Measurements from ENCODE around the gene TMEM200B.

TMEM200B gene

DNA sequence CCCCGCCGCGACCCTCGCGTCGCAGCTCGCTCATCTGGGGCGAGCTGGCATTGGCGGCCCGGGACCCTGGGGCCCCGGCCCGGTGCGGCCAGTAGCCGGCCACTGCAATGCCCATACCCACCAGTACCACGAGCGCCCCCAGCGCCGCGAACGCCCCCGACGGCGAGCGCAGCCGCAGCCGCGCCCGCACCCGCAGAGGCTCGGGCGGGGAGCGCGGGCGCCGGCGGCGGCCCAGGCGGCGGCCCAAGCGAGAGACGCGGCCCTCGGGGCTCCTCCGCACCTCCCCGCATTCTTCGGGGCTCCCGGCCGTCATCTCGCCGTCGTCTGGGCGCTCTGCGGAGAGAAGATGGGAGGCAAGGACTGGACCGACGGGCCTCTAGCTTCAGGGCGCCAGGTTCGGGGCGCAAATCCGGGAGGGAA, 2.2 kb downstream of the TMEM200B start:
- no peak overlapping the region for H3K4me3 ChIP-seq (ENCODE audit: low read depth, low read length)
- no peak for TF ChIP-seq CTCF (IDR thresholded peaks at IDR 0.05; ENCODE audit: low read depth, low read length)
- TF ChIP-seq POLR2A (IDR thresholded peaks at IDR 0.05; ENCODE audit: extremely low read depth, insufficient read length) = no peak
- TF ChIP-seq, protein P1, sequence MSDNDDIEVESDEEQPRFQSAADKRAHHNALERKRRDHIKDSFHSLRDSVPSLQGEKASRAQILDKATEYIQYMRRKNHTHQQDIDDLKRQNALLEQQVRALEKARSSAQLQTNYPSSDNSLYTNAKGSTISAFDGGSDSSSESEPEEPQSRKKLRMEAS (IDR thresholded peaks at IDR 0.05; ENCODE audit: low read depth, low read length) = no peak
- TF ChIP-seq MYC (IDR thresholded peaks at IDR 0.05; ENCODE audit: low read depth, low read length) = no peak
- no peak for DNase-seq (ENCODE audit: low read depth)

- no peak overlapping the region for H3K4me3 ChIP-seq (ENCODE audit: low read depth, low read length)
- peak; percentile 53 for DNase-seq (ENCODE audit: low read depth)
- TF ChIP-seq CTCF (IDR thresholded peaks at IDR 0.05; ENCODE audit: low read depth, low read length) (peak; percentile 59), POLR2A (IDR thresholded peaks at IDR 0.05; ENCODE audit: extremely low read depth, insufficient read length) (no peak)
Measured at GRCh38 chr1:29120947-29121485, 2.7 kb downstream of the TMEM200B start.

- no peak for TF ChIP-seq MYC (IDR thresholded peaks at IDR 0.05; ENCODE audit: low read depth, low read length)
- TF ChIP-seq, protein P1 (IDR thresholded peaks at IDR 0.05; ENCODE audit: low read depth, low read length) = no peak
Measured at GRCh38 chr1:29120367-29120766, 3.3 kb downstream of the TMEM200B start.

DNA sequence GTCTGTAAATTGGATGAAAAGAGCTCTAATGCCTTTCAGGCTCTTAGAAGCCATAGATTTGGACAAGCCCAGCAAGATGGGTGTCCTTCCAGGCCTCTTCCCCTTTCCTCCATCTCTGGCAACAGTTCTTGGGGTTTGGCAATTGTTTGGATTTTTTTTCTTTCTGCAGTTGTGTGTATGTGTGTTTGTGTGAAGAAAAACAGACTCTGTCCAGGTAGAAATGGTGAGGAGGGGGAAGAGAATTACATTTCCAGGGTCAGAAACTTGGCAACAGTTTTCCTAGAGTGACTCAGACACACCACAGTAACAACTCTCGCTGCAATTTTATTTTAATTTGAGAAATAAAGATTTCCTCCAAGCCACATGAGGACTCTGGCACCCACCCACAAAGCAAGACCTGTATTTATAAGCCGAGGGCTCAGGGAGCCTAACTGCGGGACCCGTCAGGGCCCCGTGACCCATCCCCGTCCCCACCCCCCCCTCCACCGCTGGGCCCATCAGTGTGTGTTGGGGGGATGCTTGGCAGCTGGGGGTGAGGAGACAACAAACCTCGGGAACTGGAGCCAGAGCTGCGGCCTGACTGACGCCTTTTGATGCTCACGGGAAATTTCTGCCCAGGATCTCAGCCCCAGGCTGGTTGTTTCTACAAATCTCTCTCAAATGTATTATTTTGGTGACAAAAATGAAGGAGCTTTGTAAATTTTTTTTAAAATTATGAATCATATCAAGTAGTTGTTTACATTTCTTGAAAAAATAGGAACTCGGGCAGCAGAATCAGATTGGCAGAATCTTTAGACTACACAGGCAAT, 4.4 kb downstream of the TMEM200B start:
- H3K4me3 ChIP-seq (ENCODE audit: low read depth, low read length) = no peak overlapping the region
- TF ChIP-seq, protein P1 (IDR thresholded peaks at IDR 0.05; ENCODE audit: low read depth, low read length) = no peak
- TF ChIP-seq MYC (IDR thresholded peaks at IDR 0.05; ENCODE audit: low read depth, low read length) (no peak), POLR2A (IDR thresholded peaks at IDR 0.05; ENCODE audit: extremely low read depth, insufficient read length) (no peak), CTCF (IDR thresholded peaks at IDR 0.05; ENCODE audit: low read depth, low read length) (no peak)
- no peak for DNase-seq (ENCODE audit: low read depth)

More at GRCh38 chr1:29120367-29120766, 3.3 kb downstream of the TMEM200B start:
- DNase-seq (ENCODE audit: low read depth) = no peak
- H3K4me3 ChIP-seq (ENCODE audit: low read depth, low read length) = no peak overlapping the region

- TF ChIP-seq MYC (IDR thresholded peaks at IDR 0.05; ENCODE audit: low read depth, low read length) (no peak), CTCF (IDR thresholded peaks at IDR 0.05; ENCODE audit: low read depth, low read length) (no peak), POLR2A (IDR thresholded peaks at IDR 0.05; ENCODE audit: extremely low read depth, insufficient read length) (no peak)
- TF ChIP-seq, protein P1 (IDR thresholded peaks at IDR 0.05; ENCODE audit: low read depth, low read length) = no peak
- no peak overlapping the region for H3K4me3 ChIP-seq (ENCODE audit: low read depth, low read length)
- no peak for DNase-seq (ENCODE audit: low read depth)
Measured at GRCh38 chr1:29117381-29117780, 6.3 kb downstream of the TMEM200B start.

- TF ChIP-seq, protein P1 (IDR thresholded peaks at IDR 0.05; ENCODE audit: low read depth, low read length) = no peak
- TF ChIP-seq POLR2A (IDR thresholded peaks at IDR 0.05; ENCODE audit: extremely low read depth, insufficient read length) = no peak
- TF ChIP-seq CTCF (IDR thresholded peaks at IDR 0.05; ENCODE audit: low read depth, low read length) = no peak
- no peak for TF ChIP-seq MYC (IDR thresholded peaks at IDR 0.05; ENCODE audit: low read depth, low read length)
- no peak overlapping the region for H3K4me3 ChIP-seq (ENCODE audit: low read depth, low read length)
- DNase-seq (ENCODE audit: low read depth) = no peak
Measured at GRCh38 chr1:29114654-29115053, 9.0 kb downstream of the TMEM200B start.

All from NB4 (cell line).